KMS-11 (cell line): ENCODE data around the gene CNNM3.

ENCODE experiments used
- H2AFZ ChIP-seq: fragments of 200-600 bp; sonication (generic); 2 replicates; pipeline ENCODE4 v1.6.1; 2016; ENCODE audit warnings: antibody characterized with exemption, mixed run types, low read depth
- H3K27ac ChIP-seq: fragments of 200-600 bp; sonication (generic); 2 replicates; pipeline ENCODE4 v1.6.1; 2016; ENCODE audit warnings: mild to moderate bottlenecking, mixed run types
- H3K27me3 ChIP-seq: fragments of 200-600 bp; sonication (generic); 2 replicates; pipeline ENCODE4 v1.6.1; 2017; ENCODE audit warnings: mild to moderate bottlenecking, low read depth, mixed run types, moderate library complexity; ENCODE audit not compliant: insufficient read depth
- H3K36me3 ChIP-seq: fragments of 200-600 bp; sonication (generic); 2 replicates; pipeline ENCODE4 v1.6.1; 2017; ENCODE audit warnings: mild to moderate bottlenecking, mixed run types; ENCODE audit not compliant: insufficient read depth
- H3K4me1 ChIP-seq: fragments of 200-600 bp; sonication (generic); 2 replicates; pipeline ENCODE4 v1.6.1; 2016; ENCODE audit warnings: mild to moderate bottlenecking, low read depth, mixed run types; ENCODE audit not compliant: poor library complexity, severe bottlenecking
- H3K4me2 ChIP-seq: fragments of 200-600 bp; sonication (generic); 2 replicates; pipeline ENCODE4 v1.7.0; 2016; ENCODE audit warnings: mild to moderate bottlenecking, mixed run types
- H3K4me3 ChIP-seq: fragments of 200-600 bp; sonication (generic); IDR thresholded peaks from 2 replicates; pipeline ENCODE4 v1.6.1; 2017; ENCODE audit warnings: low read depth, low read length, mixed read lengths; ENCODE audit not compliant: insufficient read depth
- H3K79me2 ChIP-seq: fragments of 200-600 bp; sonication (generic); 2 replicates; pipeline ENCODE4 v1.6.1; 2016; ENCODE audit warnings: low read depth, mixed run types; ENCODE audit not compliant: insufficient read depth
- H3K9ac ChIP-seq: fragments of 200-600 bp; sonication (generic); 2 replicates; pipeline ENCODE4 v1.6.1; 2016; ENCODE audit warnings: mild to moderate bottlenecking, mixed run types
- H4K20me1 ChIP-seq: fragments of 200-600 bp; sonication (generic); 2 replicates; pipeline ENCODE4 v1.6.1; 2016; ENCODE audit warnings: mild to moderate bottlenecking, mixed run types; ENCODE audit not compliant: insufficient read depth
- TF ChIP-seq, protein P1 (sequence below): fragments of 200-600 bp; sonication (generic); conservative IDR thresholded peaks from 2 replicates; pipeline ENCODE4 v1.6.1; 2017; ENCODE audit warnings: low read depth, mild to moderate bottlenecking, antibody characterized with exemption, low read length, moderate library complexity, mixed read lengths

The CNNM3 gene

GRCh38 chr2:96816127-96816835, at the start of gene CNNM3:
TSS of gene CNNM3 (plus strand) at chr2:96816268. CDS start at chr2:96816278, 10 bp downstream.
- TF ChIP-seq, protein P1, sequence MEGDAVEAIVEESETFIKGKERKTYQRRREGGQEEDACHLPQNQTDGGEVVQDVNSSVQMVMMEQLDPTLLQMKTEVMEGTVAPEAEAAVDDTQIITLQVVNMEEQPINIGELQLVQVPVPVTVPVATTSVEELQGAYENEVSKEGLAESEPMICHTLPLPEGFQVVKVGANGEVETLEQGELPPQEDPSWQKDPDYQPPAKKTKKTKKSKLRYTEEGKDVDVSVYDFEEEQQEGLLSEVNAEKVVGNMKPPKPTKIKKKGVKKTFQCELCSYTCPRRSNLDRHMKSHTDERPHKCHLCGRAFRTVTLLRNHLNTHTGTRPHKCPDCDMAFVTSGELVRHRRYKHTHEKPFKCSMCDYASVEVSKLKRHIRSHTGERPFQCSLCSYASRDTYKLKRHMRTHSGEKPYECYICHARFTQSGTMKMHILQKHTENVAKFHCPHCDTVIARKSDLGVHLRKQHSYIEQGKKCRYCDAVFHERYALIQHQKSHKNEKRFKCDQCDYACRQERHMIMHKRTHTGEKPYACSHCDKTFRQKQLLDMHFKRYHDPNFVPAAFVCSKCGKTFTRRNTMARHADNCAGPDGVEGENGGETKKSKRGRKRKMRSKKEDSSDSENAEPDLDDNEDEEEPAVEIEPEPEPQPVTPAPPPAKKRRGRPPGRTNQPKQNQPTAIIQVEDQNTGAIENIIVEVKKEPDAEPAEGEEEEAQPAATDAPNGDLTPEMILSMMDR: peak; percentile 51
- no peaks in the 10 kb centered on the region for H3K27me3 ChIP-seq
- peaks cover 43% of the 10 kb centered on the region for H3K79me2 ChIP-seq
- peaks cover 22% of the 10 kb centered on the region for H3K4me1 ChIP-seq
- H3K36me3 ChIP-seq: no peaks in the 10 kb centered on the region
- H2AFZ ChIP-seq: peak within 1 kb of the TSS; percentile 83
- no peaks in the 10 kb centered on the region for H4K20me1 ChIP-seq
- H3K27ac ChIP-seq: peak within 1 kb of the TSS; percentile 71
- peak within 1 kb of the TSS; percentile 84 for H3K4me3 ChIP-seq
- peak within 1 kb of the TSS; percentile 57; the same call in 1 of the 2 replicates for H3K9ac ChIP-seq
- H3K4me2 ChIP-seq: peak within 1 kb of the TSS; percentile 96

DNA sequence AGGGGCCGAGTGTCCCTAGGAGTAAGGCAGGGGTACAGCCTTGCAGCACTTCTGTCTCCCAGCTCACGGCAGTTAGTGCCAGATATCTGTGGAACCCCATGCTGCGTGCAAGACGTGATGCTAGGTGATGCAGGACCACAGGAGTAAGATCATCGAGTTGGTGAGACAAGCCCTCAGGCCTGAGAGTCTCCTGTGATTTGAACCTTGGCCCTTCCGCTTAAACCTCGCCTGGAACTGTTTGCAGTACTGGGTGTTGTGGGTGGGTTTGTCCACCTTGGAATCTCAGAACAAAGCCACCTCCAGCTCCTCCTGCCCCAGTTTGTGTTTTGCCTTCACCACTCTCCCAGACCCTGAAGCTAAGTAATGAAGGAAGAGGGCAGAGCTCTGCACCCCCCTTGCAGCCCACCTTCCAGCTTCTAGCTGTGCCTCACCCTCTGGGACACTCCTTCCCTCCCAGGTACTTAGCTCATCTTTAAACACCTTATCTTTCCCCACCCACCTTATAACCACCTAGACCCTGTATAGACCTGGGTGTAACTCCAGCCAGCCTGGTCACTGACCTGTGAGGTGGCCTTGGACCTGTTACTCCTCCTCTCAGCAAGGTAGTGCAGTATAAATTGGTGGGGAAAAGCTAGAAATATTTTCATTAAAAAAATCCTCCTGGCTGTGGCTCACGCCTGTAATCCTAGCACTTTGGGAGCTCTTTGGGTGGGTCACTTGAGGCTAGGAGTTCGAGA, 48.8 kb upstream of the CNNM3 start:
- Histone ChIP-seq H3K79me2 (peaks cover 57% of the 10 kb centered on the region), H3K36me3 (no peaks in the 10 kb centered on the region), H2AFZ (no peak overlapping the region), H3K4me1 (peaks cover 22% of the 10 kb centered on the region), H3K9ac (no peak overlapping the region), H3K4me3 (no peak overlapping the region), H3K27ac (no peak overlapping the region), H3K4me2 (no peak overlapping the region), H4K20me1 (no peaks in the 10 kb centered on the region), H3K27me3 (no peaks in the 10 kb centered on the region)
- TF ChIP-seq, protein P1: no peak

- peaks cover 51% of the 10 kb centered on the region for H3K79me2 ChIP-seq
- no peak overlapping the region for H3K9ac ChIP-seq
These were observed 47.9 kb upstream of the CNNM3 start for GRCh38 chr2:96768083-96768561.

DNA sequence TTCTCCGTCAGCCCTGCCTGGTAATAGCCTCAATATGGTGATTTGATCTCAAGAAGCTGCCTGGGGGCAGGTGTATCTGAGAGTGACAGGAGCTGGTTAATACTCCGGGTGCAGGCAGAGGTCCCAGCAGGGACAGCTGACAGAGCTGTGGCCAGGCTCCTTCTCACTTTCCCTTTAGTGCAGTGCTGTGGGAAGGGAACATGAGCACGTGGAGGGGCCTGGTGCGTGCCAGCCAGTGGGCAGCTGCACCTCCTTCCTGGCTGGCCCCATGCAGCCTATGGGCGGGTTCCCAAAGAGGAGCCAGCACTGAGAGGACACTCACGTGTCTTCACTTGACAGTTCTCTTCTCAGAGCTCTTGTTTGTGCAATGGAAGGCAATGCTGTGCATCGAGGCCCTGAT, 46.3 kb upstream of the CNNM3 start:
- no peaks in the 10 kb centered on the region for H3K27me3 ChIP-seq
- TF ChIP-seq, protein P1: no peak
- H4K20me1 ChIP-seq: no peaks in the 10 kb centered on the region
- H3K4me3 ChIP-seq: no peak overlapping the region
- no peak overlapping the region for H2AFZ ChIP-seq
- peaks cover 37% of the 10 kb centered on the region for H3K79me2 ChIP-seq
- H3K36me3 ChIP-seq: no peaks in the 10 kb centered on the region
- no peak overlapping the region for H3K4me2 ChIP-seq
- H3K27ac ChIP-seq: no peak overlapping the region
- peaks cover 26% of the 10 kb centered on the region for H3K4me1 ChIP-seq
- no peak overlapping the region for H3K9ac ChIP-seq

More at GRCh38 chr2:96768083-96768561, 47.9 kb upstream of the CNNM3 start:
- Histone ChIP-seq H3K27ac (no peak overlapping the region), H3K4me3 (no peak overlapping the region), H3K4me1 (peaks cover 26% of the 10 kb centered on the region), H3K27me3 (no peaks in the 10 kb centered on the region), H2AFZ (no peak overlapping the region), H3K4me2 (no peak overlapping the region), H4K20me1 (no peaks in the 10 kb centered on the region), H3K36me3 (no peaks in the 10 kb centered on the region)
- TF ChIP-seq, protein P1: no peak
